HG03520 (cell line): ENCODE data around the gene ATG2A.

Source experiments
- ATAC-seq: cut with Tn5 transposase; IDR thresholded peaks from one replicate; pipeline ENCODE4 v1.9.1; 2021; ENCODE audit warnings: mild to moderate bottlenecking, moderate library complexity; ENCODE audit not compliant: unreplicated experiment

ATG2A gene

GRCh38 chr11:64916775-64917662, at the start of gene ATG2A:
Gene ATG2A (minus strand): TSS chr11:64917209. CDS start chr11:64917135, 74 bp downstream.
- peak; percentile 87 for ATAC-seq

GRCh38 chr11:64963072-64963631, 46.1 kb upstream of the ATG2A start:
- ATAC-seq, result no peak

- ATAC-seq, result no peak
Measured at GRCh38 chr11:64960719-64961118, 43.7 kb upstream of the ATG2A start.

- no peak for ATAC-seq
Measured at GRCh38 chr11:64959498-64959897, 42.5 kb upstream of the ATG2A start.

- ATAC-seq, result no peak
Measured at GRCh38 chr11:64954201-64954600, 37.2 kb upstream of the ATG2A start.

- no peak for ATAC-seq
Measured at GRCh38 chr11:64951529-64951928, 34.5 kb upstream of the ATG2A start.

GRCh38 chr11:64947208-64947814, 30.3 kb upstream of the ATG2A start:
- ATAC-seq, result no peak

- no peak for ATAC-seq
Measured at GRCh38 chr11:64936539-64936938, 19.5 kb upstream of the ATG2A start.

GRCh38 chr11:64935359-64936081, 18.5 kb upstream of the ATG2A start, which contains the start of gene GPHA2:
Gene GPHA2 (minus strand): TSS chr11:64935893. CDS start chr11:64935460, 433 bp downstream.
- ATAC-seq, result no peak

- ATAC-seq, result no peak
Measured at GRCh38 chr11:64934682-64935358, 17.8 kb upstream of the ATG2A start.

GRCh38 chr11:64933935-64934681, 17.1 kb upstream of the ATG2A start:
- no peak for ATAC-seq

- no peak for ATAC-seq
Measured at GRCh38 chr11:64933213-64933934, 16.4 kb upstream of the ATG2A start.

- no peak for ATAC-seq
Measured at GRCh38 chr11:64932324-64932723, 15.3 kb upstream of the ATG2A start.

- no peak for ATAC-seq
Measured at GRCh38 chr11:64931290-64931689, 14.3 kb upstream of the ATG2A start.

- ATAC-seq, result no peak
Measured at GRCh38 chr11:64930340-64930739, 13.3 kb upstream of the ATG2A start.

GRCh38 chr11:64929625-64930024, 12.6 kb upstream of the ATG2A start:
- ATAC-seq, result no peak

GRCh38 chr11:64928957-64929356, 11.9 kb upstream of the ATG2A start:
- ATAC-seq, result no peak

- no peak for ATAC-seq
Measured at GRCh38 chr11:64926689-64927088, 9.7 kb upstream of the ATG2A start.
